ENCODE measurements around the gene ANKAR.

DNA sequence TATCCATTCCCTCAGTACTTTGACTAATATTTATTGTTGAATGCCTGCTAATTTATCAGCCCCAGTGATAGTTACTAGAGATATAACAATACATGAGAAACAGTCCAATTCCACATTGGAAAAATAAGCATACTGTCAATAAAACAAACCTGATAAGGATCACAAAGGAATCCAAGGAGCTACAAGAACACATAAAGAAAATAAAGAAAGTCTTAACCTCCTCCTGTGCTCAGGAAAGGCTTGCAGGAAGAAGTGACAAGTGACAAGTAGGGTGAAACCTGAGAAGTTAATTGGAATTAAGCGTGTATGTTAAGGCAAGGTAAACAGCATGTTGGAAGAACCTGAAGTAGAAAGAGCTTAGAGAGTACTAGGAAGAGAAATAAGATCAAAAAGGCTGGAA is 33.5 kb upstream of the ANKAR start:
- no peak for TF ChIP-seq POLR2A (IDR thresholded peaks at IDR 0.05)
- TF ChIP-seq, protein P1, sequence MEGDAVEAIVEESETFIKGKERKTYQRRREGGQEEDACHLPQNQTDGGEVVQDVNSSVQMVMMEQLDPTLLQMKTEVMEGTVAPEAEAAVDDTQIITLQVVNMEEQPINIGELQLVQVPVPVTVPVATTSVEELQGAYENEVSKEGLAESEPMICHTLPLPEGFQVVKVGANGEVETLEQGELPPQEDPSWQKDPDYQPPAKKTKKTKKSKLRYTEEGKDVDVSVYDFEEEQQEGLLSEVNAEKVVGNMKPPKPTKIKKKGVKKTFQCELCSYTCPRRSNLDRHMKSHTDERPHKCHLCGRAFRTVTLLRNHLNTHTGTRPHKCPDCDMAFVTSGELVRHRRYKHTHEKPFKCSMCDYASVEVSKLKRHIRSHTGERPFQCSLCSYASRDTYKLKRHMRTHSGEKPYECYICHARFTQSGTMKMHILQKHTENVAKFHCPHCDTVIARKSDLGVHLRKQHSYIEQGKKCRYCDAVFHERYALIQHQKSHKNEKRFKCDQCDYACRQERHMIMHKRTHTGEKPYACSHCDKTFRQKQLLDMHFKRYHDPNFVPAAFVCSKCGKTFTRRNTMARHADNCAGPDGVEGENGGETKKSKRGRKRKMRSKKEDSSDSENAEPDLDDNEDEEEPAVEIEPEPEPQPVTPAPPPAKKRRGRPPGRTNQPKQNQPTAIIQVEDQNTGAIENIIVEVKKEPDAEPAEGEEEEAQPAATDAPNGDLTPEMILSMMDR (IDR thresholded peaks at IDR 0.05): no peak
